ENCODE results near the gene GAMT. TPM values are rescaled to one million over a fixed set of nuclear protein-coding genes. Genes with fewer than 3 reads are reported as not detected.

Gene GAMT
- total RNA-seq, 4 donors from 2014 or later: 33.8 to 72.0 (median 46.0) TPM

DNA sequence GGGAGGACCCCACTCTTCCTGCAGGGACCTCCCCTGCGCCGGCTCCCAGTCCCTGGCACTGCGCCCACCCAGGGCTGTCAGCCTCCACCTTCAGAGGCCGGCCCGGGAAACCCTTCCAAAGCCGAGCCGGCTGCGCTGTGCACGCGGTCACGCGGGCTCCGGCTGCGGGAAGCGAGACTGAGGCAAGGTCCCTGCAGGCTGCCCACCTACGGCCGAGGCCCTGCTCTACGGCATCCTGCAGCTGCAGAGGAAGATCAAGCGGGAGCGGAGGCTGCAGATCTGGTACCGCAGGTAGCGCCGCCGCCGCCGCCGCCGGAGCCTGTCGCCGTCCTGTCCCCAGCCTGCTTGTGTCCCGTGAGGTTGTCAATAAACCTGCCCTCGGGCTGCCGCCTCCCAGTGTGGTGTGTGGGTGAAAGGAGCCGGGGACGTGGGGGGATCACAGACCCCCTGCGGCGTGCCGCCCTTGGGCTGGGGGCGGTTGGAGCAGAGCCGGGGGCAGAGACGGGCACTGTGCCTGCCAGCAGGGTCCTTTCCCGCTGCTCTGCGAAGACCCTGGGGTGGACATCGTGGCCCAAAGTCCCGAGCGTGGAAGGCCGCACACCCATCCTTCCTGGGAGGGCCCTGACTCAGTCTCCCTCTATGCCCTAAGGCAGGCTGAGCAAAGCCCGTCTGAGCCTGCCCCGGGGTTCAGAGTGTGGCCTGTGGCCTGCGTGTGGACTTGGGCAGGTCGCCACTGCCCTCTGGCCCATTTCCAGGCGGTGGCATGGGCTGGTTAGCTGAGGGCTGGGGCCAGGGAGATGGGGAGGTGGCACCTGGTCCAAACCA, 5.9 kb downstream of the GAMT start:
- 42 to 76% methylated on average over 31 to 35 of the region's 52 CpGs for WGBS, 2 donors
- no peak overlapping the region for H3K4me3 ChIP-seq (ENCODE audit: low read depth, poor library complexity, severe bottlenecking)
- no peak for DNase-seq (ENCODE audit: low spot score in 2 of 2)
- no peak for TF ChIP-seq CTCF (IDR thresholded peaks at IDR 0.05)
- TF ChIP-seq POLR2A (IDR thresholded peaks at IDR 0.05): no peak
- intact Hi-C loops (cut with DNase I; ENCODE audit: low total_unique reads): no loop called here

- intact Hi-C loops (cut with DNase I; ENCODE audit: low total_unique reads): no loop called here
- 50 to 60% methylated on average over 36 to 43 of the region's 43 CpGs for WGBS, 2 donors
- TF ChIP-seq CTCF (IDR thresholded peaks at IDR 0.05) (no peak), POLR2A (IDR thresholded peaks at IDR 0.05) (no peak)
- no peak overlapping the region for H3K4me3 ChIP-seq (ENCODE audit: low read depth, poor library complexity, severe bottlenecking)
- no peak for DNase-seq (ENCODE audit: low spot score in 2 of 2)
Observed at GRCh38 chr19:1394252-1395193, 6.8 kb downstream of the GAMT start.

DNA sequence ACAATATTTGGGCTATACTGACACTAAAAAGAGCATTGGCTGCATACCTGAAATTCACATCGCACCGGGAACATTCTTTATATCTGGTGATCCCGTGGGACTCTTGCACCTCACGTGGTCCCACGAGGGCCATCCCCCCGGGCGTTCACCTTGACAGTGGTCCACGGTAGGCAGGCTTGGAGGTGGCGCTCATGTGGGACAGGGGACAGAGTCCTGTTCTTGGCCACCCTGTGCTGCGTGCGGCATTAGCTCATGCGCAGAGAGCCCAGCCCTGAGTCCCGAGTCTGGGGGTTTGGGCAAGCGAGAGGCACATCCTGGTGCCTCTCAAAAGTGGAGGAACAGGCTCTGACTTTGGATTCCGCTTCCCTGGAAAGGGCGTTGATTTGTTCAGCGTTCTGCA, 7.5 kb downstream of the GAMT start:
- intact Hi-C loops (cut with DNase I; ENCODE audit: low total_unique reads): no loop called here
- no peak overlapping the region for H3K4me3 ChIP-seq (ENCODE audit: low read depth, poor library complexity, severe bottlenecking)
- 51 to 67% methylated on average over 13 to 15 of the region's 17 CpGs for WGBS, 2 donors
- no peak for TF ChIP-seq POLR2A (IDR thresholded peaks at IDR 0.05)
- TF ChIP-seq CTCF (IDR thresholded peaks at IDR 0.05): no peak
- no peak for DNase-seq (ENCODE audit: low spot score in 2 of 2)

DNA sequence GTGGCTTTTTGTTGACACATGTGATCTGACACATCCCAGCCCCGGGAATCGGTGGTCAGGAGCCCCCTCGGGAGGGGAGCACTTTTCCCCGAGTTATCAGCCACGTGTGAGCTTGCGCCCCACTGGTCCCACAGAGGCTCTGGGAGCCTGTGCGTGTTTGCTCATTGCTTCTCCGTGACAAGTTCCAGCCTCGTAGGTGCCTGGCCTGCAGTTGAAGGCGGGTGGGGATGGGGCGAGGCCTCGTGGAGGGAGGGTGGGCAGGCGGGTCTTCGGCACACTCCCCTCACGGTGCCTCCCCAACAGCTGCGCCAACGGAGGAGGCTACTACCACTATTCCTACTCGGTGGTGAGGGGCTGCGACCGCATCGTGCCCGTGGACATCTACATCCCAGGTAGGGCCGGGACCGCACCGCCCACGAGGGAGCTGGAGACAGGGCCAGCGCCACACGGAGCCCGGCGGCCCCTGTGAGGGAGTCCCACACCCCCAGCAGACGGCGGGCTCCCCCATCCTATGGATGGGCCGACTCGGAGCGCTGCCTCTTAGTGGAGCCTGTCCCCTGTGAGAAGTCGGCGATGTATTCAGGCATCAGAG, 8.3 kb downstream of the GAMT start:
- 89 to 93% methylated on average over 13 to 34 of the region's 37 CpGs for WGBS, 2 donors
- H3K4me3 ChIP-seq (ENCODE audit: low read depth, poor library complexity, severe bottlenecking): no peak overlapping the region
- DNase-seq (ENCODE audit: low spot score in 2 of 2): no peak
- intact Hi-C loops (cut with DNase I; ENCODE audit: low total_unique reads): no loop called here
- TF ChIP-seq CTCF (IDR thresholded peaks at IDR 0.05): no peak
- no peak for TF ChIP-seq POLR2A (IDR thresholded peaks at IDR 0.05)

- no peak for TF ChIP-seq CTCF (IDR thresholded peaks at IDR 0.05)
- WGBS, 2 donors: 94 to 95% methylated on average over 15 of the region's 15 CpGs
- no peak for DNase-seq (ENCODE audit: low spot score in 2 of 2)
- intact Hi-C loops (cut with DNase I; ENCODE audit: low total_unique reads): no loop called here
- H3K4me3 ChIP-seq (ENCODE audit: low read depth, poor library complexity, severe bottlenecking): no peak overlapping the region
Observed at GRCh38 chr19:1392407-1392806, 8.9 kb downstream of the GAMT start.
